Cardiac muscle cell (in vitro differentiated cells and primary cell): Measurements from ENCODE around the gene KCNQ1. TPM values are rescaled to one million over a fixed set of nuclear protein-coding genes. Genes with fewer than 3 reads are reported as not detected.

ENCODE experiments used
- DNase-seq, 2 donors: peaks; one replicate each; pipeline versions ENCODE4 v3.0.0 to v3.0.0-alpha.2; 2010 to 2017; ENCODE audit warnings: low read depth in 1 of 2, low spot score in 1 of 2
- H3K27ac ChIP-seq: fragments of 200-600 bp; sonication (generic); 2 replicates; pipeline ENCODE4 v1.5.1; 2016
- H3K27me3 ChIP-seq: fragments of 200-600 bp; sonication (generic); 2 replicates; pipeline ENCODE4 v1.6.0; 2016; ENCODE audit warnings: control low read depth
- H3K36me3 ChIP-seq: fragments of 200-600 bp; sonication (generic); 2 replicates; pipeline ENCODE4 v1.5.1; 2016; ENCODE audit warnings: control low read depth
- H3K4me1 ChIP-seq: fragments of 200-600 bp; sonication (generic); 2 replicates; pipeline ENCODE4 v1.8.1; 2017; ENCODE audit warnings: low read depth, mild to moderate bottlenecking, mixed run types
- H3K4me3 ChIP-seq: fragments of 200-600 bp; sonication (generic); 2 replicates; pipeline ENCODE4 v1.5.1; 2016; ENCODE audit warnings: mild to moderate bottlenecking
- H3K9me3 ChIP-seq: fragments of 200-600 bp; sonication (generic); 2 replicates; pipeline ENCODE4 v1.5.1; 2017; ENCODE audit warnings: low read depth, mild to moderate bottlenecking, control low read depth
- CTCF ChIP-seq: IDR thresholded peaks from 2 replicates; pipeline ENCODE4 v1.5.1; 2012; ENCODE audit warnings: low read depth, mild to moderate bottlenecking, low read length
- polyA plus RNA-seq: library from polyadenylated mRNA; unstranded; fragments of >200 nt; fragmentation: Nextera tagmentation; extraction: Ambion mirVana; gene quantifications from 2 replicates; pipeline ENCODE4 v1.2.1, GENCODE V29; 2016
- total RNA-seq: library from RNA; depleted of rRNA; stranded (reverse); fragments of >200 nt; gene quantifications from 2 replicates; pipeline ENCODE4 v1.2.3, GENCODE V29; 2016

KCNQ1 gene
- total and polyA plus RNA-seq, 2 experiments from 2014 or later = 13.9 to 18.6 TPM

- H3K27me3 ChIP-seq = no peaks in the 10 kb centered on the region
- peaks cover 25% of the 10 kb centered on the region for H3K4me1 ChIP-seq
- H3K9me3 ChIP-seq = no peaks in the 10 kb centered on the region
- no peak overlapping the region for H3K4me3 ChIP-seq
- no peak overlapping the region for H3K27ac ChIP-seq
- no peaks in the 10 kb centered on the region for H3K36me3 ChIP-seq
- TF ChIP-seq CTCF = no peak
- no peak for DNase-seq
Observed at GRCh38 chr11:2833051-2833715, 388.4 kb downstream of the KCNQ1 start.

DNA sequence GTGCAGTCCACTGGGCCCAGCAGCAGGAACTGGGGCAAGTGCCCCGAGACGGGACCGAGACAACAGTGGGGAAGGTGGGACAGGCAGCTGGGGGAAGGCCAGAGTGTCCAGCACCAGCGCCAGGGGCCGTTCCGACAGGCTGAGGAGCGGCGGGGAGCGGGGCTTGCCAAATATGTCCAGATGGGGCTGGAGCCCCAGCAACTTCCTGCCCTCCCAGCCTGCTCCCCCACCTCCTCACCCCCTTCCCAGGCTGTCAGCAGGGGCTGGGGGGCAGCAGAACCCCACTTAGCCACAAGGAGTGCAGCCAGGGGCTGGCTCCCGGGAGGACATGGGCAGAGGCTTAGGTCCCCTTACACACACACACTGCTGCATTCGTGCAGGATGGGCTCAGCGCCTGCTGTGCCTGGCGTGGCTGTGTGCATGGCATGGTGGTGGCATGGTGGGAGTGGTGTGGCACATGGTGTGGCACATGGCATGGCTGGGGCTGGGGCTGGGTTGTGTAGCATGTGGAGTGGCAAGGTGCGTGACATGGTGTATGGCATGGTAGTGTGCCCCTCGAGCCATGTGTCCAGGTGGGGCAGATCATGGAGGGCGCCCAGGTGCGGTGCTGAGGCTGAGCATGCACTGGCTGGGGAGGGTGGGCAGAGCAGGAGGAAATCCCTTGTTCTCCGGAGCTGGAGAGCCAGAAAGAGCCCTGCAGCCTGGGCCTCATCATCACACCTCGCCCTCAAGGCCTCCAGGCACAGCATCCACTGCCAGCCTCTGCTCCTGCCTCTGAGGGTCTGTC is 389.1 kb downstream of the KCNQ1 start:
- no peak overlapping the region for H3K27ac ChIP-seq
- H3K4me3 ChIP-seq = no peak overlapping the region
- no peaks in the 10 kb centered on the region for H3K27me3 ChIP-seq
- H3K9me3 ChIP-seq = no peaks in the 10 kb centered on the region
- DNase-seq = no peak
- TF ChIP-seq CTCF = no peak
- peaks cover 27% of the 10 kb centered on the region for H3K4me1 ChIP-seq
- H3K36me3 ChIP-seq = no peaks in the 10 kb centered on the region

GRCh38 chr11:2834503-2835273 is 389.9 kb downstream of the KCNQ1 start:
- no peak overlapping the region for H3K4me3 ChIP-seq
- H3K27me3 ChIP-seq = no peaks in the 10 kb centered on the region
- H3K36me3 ChIP-seq = no peaks in the 10 kb centered on the region
- no peak for TF ChIP-seq CTCF
- no peak for DNase-seq
- peaks cover 35% of the 10 kb centered on the region for H3K4me1 ChIP-seq
- no peak overlapping the region for H3K27ac ChIP-seq
- H3K9me3 ChIP-seq = no peaks in the 10 kb centered on the region

- peak in 1 of 2 donors; percentile 12 for DNase-seq
- Histone ChIP-seq H3K27ac (no peak overlapping the region), H3K36me3 (no peaks in the 10 kb centered on the region), H3K4me1 (peaks cover 39% of the 10 kb centered on the region), H3K27me3 (no peaks in the 10 kb centered on the region), H3K9me3 (no peaks in the 10 kb centered on the region), H3K4me3 (no peak overlapping the region)
- no peak for TF ChIP-seq CTCF
Observed at GRCh38 chr11:2835296-2835695, 390.5 kb downstream of the KCNQ1 start.

DNA sequence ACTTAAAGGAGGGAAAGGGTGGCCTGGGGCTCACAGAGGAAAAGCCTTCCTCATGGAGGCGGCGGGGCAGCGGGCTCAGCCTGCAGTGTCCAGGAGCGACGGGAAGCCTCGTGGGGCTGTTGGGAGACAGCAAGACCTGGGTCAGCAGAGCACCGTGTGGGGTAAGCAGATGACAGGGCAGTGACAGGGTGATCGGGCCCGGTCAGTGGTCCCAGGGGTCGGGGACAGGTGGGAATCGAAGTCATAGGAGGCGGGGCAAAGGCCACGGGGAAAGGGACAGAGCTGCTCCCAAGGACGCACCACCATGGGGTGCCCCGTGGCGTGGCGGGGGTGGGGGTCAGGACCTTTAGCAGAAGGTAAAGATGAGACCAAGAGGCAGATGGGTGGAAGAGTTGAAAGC is 390.9 kb downstream of the KCNQ1 start:
- Histone ChIP-seq H3K4me1 (peaks cover 39% of the 10 kb centered on the region), H3K36me3 (no peaks in the 10 kb centered on the region), H3K27ac (no peak overlapping the region), H3K9me3 (no peaks in the 10 kb centered on the region), H3K27me3 (no peaks in the 10 kb centered on the region), H3K4me3 (no peak overlapping the region)
- TF ChIP-seq CTCF = no peak
- DNase-seq = no peak
